Measurements from ENCODE around the gene RANGRF. TPM values are rescaled to one million over a fixed set of nuclear protein-coding genes. Genes with fewer than 3 reads are reported as not detected.

Gene RANGRF
- total RNA-seq, 1 donor = 18.9 TPM

Small RNA genes within 50 kb of the gene (small RNA-seq; reads per million reads assigned to genes)
- gene RF00265 = not detected

Other genes with a start within 250 kb of the RANGRF start
- 5.1 TPM for gene ALOX15B, start 249.6 kb upstream of the RANGRF start, total RNA-seq
- 1.1 TPM for gene ALOX12B, start 201.0 kb upstream of the RANGRF start, total RNA-seq
- under 0.01 TPM for gene ALOXE3, start 170.2 kb upstream of the RANGRF start, total RNA-seq
- under 0.01 TPM for gene HES7, start 164.6 kb upstream of the RANGRF start, total RNA-seq
- gene PER1, start 136.3 kb upstream of the RANGRF start, total RNA-seq = 141 TPM
- 18.6 TPM for gene VAMP2, start 125.7 kb upstream of the RANGRF start, total RNA-seq
- 251 TPM for gene TMEM107, start 112.3 kb upstream of the RANGRF start, total RNA-seq
- 27.7 TPM for gene BORCS6, start 98.5 kb upstream of the RANGRF start, total RNA-seq
- gene AURKB, start 78.1 kb upstream of the RANGRF start, total RNA-seq = 6.2 TPM
- gene CTC1, start 40.6 kb upstream of the RANGRF start, total RNA-seq = 32.6 TPM
- gene PFAS, start 39.4 kb upstream of the RANGRF start, total RNA-seq = 57.4 TPM
- gene SLC25A35, start 6.7 kb downstream of the RANGRF start, total RNA-seq = 2.4 TPM
- gene ARHGEF15, start 21.6 kb downstream of the RANGRF start, total RNA-seq = under 0.01 TPM
- not detected for gene ODF4, start 51.2 kb downstream of the RANGRF start, total RNA-seq
- gene RPL26, start 94.5 kb downstream of the RANGRF start, total RNA-seq = 3,187 TPM
- 0.27 TPM for gene RNF222, start 109.2 kb downstream of the RANGRF start, total RNA-seq
- 58.7 TPM for gene NDEL1, start 147.2 kb downstream of the RANGRF start, total RNA-seq